Activated CD8-positive, alpha-beta memory T cell treated with anti-CD3 and anti-CD28 coated beads, Interleukin-2, amount 50 U/mL, for 24 hours (primary cell): ENCODE measurements around the gene FARSA.
"Not testable (repeated sequence)": the region's sequence is repeated elsewhere in the genome, so short reads cannot be mapped to it uniquely, and the experiment has no call there.

Experiments used
- DNase-seq: peaks from one replicate; pipeline ENCODE4 v3.0.0-alpha.2; 2020; ENCODE audit errors: extremely low read depth

The FARSA gene

GRCh38 chr19:12933287-12934072 is at the start of gene FARSA:
Gene FARSA, minus strand, starts transcription at chr19:12933711. Its CDS starts 15 bp downstream, at chr19:12933696.
- peak; percentile 82 for DNase-seq

- no peak for DNase-seq
Observed at GRCh38 chr19:12983091-12983490, 49.6 kb upstream of the FARSA start.

GRCh38 chr19:12982648-12983047 is 49.1 kb upstream of the FARSA start:
- DNase-seq, result no peak

- DNase-seq, result no peak
Observed at GRCh38 chr19:12979974-12980373, 46.5 kb upstream of the FARSA start.

- not testable (repeated sequence) for DNase-seq
Observed at GRCh38 chr19:12976109-12976508, 42.6 kb upstream of the FARSA start.

- no peak for DNase-seq
Observed at GRCh38 chr19:12975221-12975741, 41.8 kb upstream of the FARSA start.

- no peak for DNase-seq
Observed at GRCh38 chr19:12974301-12975220, 41.0 kb upstream of the FARSA start.

- no peak for DNase-seq
Observed at GRCh38 chr19:12973236-12973635, 39.7 kb upstream of the FARSA start.

- no peak for DNase-seq
Observed at GRCh38 chr19:12970070-12970820, 36.7 kb upstream of the FARSA start.

- no peak for DNase-seq
Observed at GRCh38 chr19:12969292-12969988, 35.9 kb upstream of the FARSA start, which contains the start of gene DAND5. Gene DAND5, plus strand, starts transcription at chr19:12969576. Its CDS starts 85 bp downstream, at chr19:12969661.

- DNase-seq, result no peak
Observed at GRCh38 chr19:12967907-12968306, 34.4 kb upstream of the FARSA start.

- DNase-seq, result no peak
Observed at GRCh38 chr19:12965812-12966135, 32.3 kb upstream of the FARSA start.

GRCh38 chr19:12965017-12965811 is 31.7 kb upstream of the FARSA start:
- no peak for DNase-seq

- no peak for DNase-seq
Observed at GRCh38 chr19:12959481-12959880, 26.0 kb upstream of the FARSA start.

- DNase-seq, result not testable (repeated sequence)
Observed at GRCh38 chr19:12957389-12957952, 24.0 kb upstream of the FARSA start.

- DNase-seq, result no peak
Observed at GRCh38 chr19:12956446-12957388, 23.2 kb upstream of the FARSA start, which contains the start of gene GADD45GIP1. Gene GADD45GIP1, minus strand, starts transcription at chr19:12957223. Its CDS starts 11 bp downstream, at chr19:12957212.

- DNase-seq, result no peak
Observed at GRCh38 chr19:12955996-12956395, 22.5 kb upstream of the FARSA start.

GRCh38 chr19:12955575-12955974 is 22.1 kb upstream of the FARSA start:
- not testable (repeated sequence) for DNase-seq

- no peak for DNase-seq
Observed at GRCh38 chr19:12954612-12954962, 21.1 kb upstream of the FARSA start.
